ENCODE measurements around the gene FOXA2. TPM values are rescaled to one million over a fixed set of nuclear protein-coding genes. Genes with fewer than 3 reads are reported as not detected.

The FOXA2 gene
- total and polyA plus RNA-seq, 2 experiments from 2014 or later, result not detected

DNA sequence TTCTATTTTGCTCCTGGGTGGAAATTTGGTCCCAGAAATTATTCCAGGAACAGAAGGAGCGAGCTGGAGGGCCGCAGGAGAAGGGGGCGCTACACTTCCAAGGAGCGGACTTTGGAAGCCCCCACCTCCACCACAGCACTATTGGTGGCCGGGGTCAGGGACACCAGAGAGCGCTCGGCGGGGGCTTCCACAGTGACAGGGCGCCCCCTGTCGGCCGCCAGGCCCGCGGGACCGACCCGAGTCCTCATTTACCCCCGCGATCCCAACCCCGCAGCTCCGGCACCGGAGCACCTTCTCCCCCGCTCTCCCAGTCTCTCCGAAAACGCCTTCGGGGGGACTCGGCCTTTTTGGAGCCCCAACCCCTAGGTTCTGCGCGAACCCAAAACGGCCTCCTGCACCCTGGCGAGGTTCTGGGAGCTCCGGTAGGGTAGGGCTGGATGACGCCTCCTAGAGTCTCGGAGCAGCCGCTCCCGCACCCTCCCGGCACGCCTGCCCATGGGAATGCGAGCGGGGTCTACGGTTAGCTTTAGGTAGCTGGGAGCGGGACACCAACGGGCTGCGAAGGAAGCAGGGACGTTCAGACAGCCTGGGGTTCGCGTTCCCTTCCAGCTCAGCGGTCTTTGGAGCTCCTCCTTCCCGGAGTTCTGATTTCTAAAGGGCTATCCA lies 2.4 kb upstream of the FOXA2 start:
- Histone ChIP-seq H3K9me2 (ENCODE audit: insufficient read depth) (no peaks in the 10 kb centered on the region), H3K79me2 (ENCODE audit: insufficient read depth) (no peaks in the 10 kb centered on the region), H4K20me1 (ENCODE audit: insufficient read depth) (no peaks in the 10 kb centered on the region), H3K4me1 (ENCODE audit: insufficient read depth) (peaks cover 6% of the 10 kb centered on the region; the same call in 1 of the 2 replicates), H3K36me3 (ENCODE audit: low read depth) (no peaks in the 10 kb centered on the region), H3K27me3 (replicated peaks; ENCODE audit: insufficient read depth) (peaks cover 80% of the 10 kb centered on the region), H3F3A (ENCODE audit: insufficient read depth) (no peaks in the 10 kb centered on the region), H3K4me2 (ENCODE audit: unreplicated experiment) (no peak overlapping the region), H2AFZ (peak overlapping the region; percentile 58; the same call in 1 of the 2 replicates), H3K9me3 (ENCODE audit: low read depth) (no peaks in the 10 kb centered on the region), H3K9ac (no peak overlapping the region), H3K4me3 (no peak overlapping the region), H3K27ac (no peak overlapping the region)
- WGBS, 2 experiments (ENCODE audit: low coverage in 1 of 2, low lambda C conversion rate in 2 of 2, missing lambda C conversion rate in 2 of 2), result 3% methylated on average over 34 to 47 of the region's 47 CpGs
- in situ Hi-C loops (cut with MboI), result no loop called here
- DNase-seq, result peak; percentile 30
- TF ChIP-seq EZH2phosphoT487 (IDR thresholded peaks at IDR 0.05; ENCODE audit: insufficient read depth, low read depth) (no peak), EZH2 (IDR thresholded peaks at IDR 0.05; ENCODE audit: insufficient read depth, poor library complexity, severe bottlenecking) (peak; percentile 79)

DNA sequence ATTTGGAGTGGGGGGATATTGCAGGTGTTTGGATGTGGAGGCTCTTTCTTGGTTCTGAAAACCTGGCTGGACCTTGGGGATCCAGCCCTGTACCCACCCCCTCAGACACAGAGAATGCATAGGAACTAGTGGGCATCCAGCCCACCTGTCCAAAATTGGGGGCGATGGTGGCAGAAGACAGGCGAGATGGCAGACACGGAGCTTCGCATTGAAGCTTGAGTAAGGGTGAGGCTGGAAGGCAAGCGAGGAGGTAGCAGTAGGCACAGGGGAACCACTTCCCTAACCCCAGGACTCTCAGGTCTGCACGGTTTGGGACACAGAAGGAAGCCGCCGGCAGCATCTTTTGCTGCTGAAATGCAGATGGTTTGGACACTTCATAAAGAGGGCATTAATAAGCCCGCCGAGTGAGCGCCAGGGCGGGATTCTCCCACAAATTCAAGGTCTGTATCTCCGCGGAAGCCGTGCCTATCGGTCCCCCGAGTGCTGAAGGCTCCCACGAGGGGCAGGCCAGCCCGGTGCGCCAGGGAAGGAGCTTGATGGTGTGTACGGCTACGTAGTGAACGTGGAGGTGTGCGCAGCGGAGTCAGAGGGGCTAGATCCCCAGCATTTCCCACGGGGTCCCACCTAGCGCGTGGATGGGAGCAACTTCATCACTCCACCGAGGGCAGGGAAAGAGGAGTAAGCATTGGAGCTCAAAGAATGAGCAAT lies 1.6 kb upstream of the FOXA2 start:
- in situ Hi-C loops (cut with MboI), result no loop called here
- no peaks in the 10 kb centered on the region for H3F3A ChIP-seq (ENCODE audit: insufficient read depth)
- H3K27ac ChIP-seq, result no peak overlapping the region
- no peaks in the 10 kb centered on the region for H3K79me2 ChIP-seq (ENCODE audit: insufficient read depth)
- H3K9me2 ChIP-seq (ENCODE audit: insufficient read depth), result no peaks in the 10 kb centered on the region
- H4K20me1 ChIP-seq (ENCODE audit: insufficient read depth), result no peaks in the 10 kb centered on the region
- H3K36me3 ChIP-seq (ENCODE audit: low read depth), result no peaks in the 10 kb centered on the region
- no peak for TF ChIP-seq EZH2phosphoT487 (IDR thresholded peaks at IDR 0.05; ENCODE audit: insufficient read depth, low read depth)
- no peak for TF ChIP-seq EZH2 (IDR thresholded peaks at IDR 0.05; ENCODE audit: insufficient read depth, poor library complexity, severe bottlenecking)
- H2AFZ ChIP-seq, result no peak overlapping the region
- no peaks in the 10 kb centered on the region for H3K9me3 ChIP-seq (ENCODE audit: low read depth)
- no peak overlapping the region for H3K4me3 ChIP-seq
- 9 to 10% methylated on average over 29 of the region's 29 CpGs for WGBS, 2 experiments (ENCODE audit: low coverage in 1 of 2, low lambda C conversion rate in 2 of 2, missing lambda C conversion rate in 2 of 2)
- no peak for DNase-seq
- H3K4me2 ChIP-seq (ENCODE audit: unreplicated experiment), result no peak overlapping the region
- peaks cover 83% of the 10 kb centered on the region for H3K27me3 ChIP-seq (replicated peaks; ENCODE audit: insufficient read depth)
- peaks cover 6% of the 10 kb centered on the region; the same call in 1 of the 2 replicates for H3K4me1 ChIP-seq (ENCODE audit: insufficient read depth)
- H3K9ac ChIP-seq, result no peak overlapping the region

- TF ChIP-seq EZH2 (IDR thresholded peaks at IDR 0.05; ENCODE audit: insufficient read depth, poor library complexity, severe bottlenecking), result peak; percentile 74
- TF ChIP-seq EZH2phosphoT487 (IDR thresholded peaks at IDR 0.05; ENCODE audit: insufficient read depth, low read depth), result peak; percentile 54; the same call in 1 of the 2 replicates
- Histone ChIP-seq H3K4me1 (ENCODE audit: insufficient read depth) (peaks cover 6% of the 10 kb centered on the region; the same call in 1 of the 2 replicates), H3K4me3 (no peak overlapping the region), H3K36me3 (ENCODE audit: low read depth) (no peaks in the 10 kb centered on the region), H4K20me1 (ENCODE audit: insufficient read depth) (no peaks in the 10 kb centered on the region), H2AFZ (no peak overlapping the region), H3F3A (ENCODE audit: insufficient read depth) (no peaks in the 10 kb centered on the region), H3K4me2 (ENCODE audit: unreplicated experiment) (no peak overlapping the region), H3K27me3 (replicated peaks; ENCODE audit: insufficient read depth) (peaks cover 84% of the 10 kb centered on the region), H3K9me3 (ENCODE audit: low read depth) (no peaks in the 10 kb centered on the region), H3K79me2 (ENCODE audit: insufficient read depth) (no peaks in the 10 kb centered on the region), H3K27ac (no peak overlapping the region), H3K9ac (no peak overlapping the region), H3K9me2 (ENCODE audit: insufficient read depth) (no peaks in the 10 kb centered on the region)
- 4 to 6% methylated on average over 46 to 50 of the region's 58 CpGs for WGBS, 2 experiments (ENCODE audit: low coverage in 1 of 2, low lambda C conversion rate in 2 of 2, missing lambda C conversion rate in 2 of 2)
- DNase-seq, result no peak
- in situ Hi-C loops (cut with MboI), result no loop called here
These were observed 782 bp upstream of the FOXA2 start for GRCh38 chr20:22584922-22585785.
